Measurements from ENCODE around the gene C13orf46.

DNA sequence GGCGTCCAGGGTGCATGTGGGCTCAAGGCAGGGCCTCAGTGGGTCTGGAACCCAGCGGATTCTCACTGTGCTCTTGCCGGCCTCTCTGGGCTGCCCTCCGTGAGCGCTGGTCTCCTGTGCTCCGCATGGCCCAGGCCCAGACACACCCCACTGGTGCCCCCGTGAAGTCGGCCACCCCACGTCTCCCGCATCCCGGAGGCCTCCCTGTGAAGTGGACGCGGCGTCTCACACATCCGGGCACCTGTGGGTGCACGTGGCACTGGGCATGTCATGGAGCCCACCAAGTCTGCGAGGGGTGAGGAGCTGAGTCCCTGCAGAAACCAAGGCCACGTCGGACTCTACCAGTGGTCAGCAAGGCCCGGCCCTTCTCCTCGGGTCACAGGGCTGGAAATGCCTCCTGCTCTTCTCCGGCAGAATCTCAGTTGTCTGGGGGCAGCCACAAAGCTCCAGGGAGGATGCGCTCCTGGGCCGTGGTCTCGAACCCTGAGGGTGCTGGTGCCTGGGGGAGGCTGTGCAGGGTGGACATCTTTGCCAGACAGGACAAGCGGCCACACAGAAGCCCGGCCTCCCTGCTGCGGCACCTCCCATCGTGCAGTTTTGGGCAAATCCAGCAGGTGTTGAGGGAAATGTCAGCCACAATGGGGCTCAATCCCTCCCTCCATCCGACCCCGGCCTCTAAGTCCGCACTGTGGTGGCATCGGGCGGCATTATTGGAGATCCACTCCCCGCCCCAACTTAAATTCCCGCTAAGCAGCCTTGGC is 2.2 kb downstream of the C13orf46 start:
- TF ChIP-seq CTCF (conservative IDR thresholded peaks at IDR 0.05; ENCODE audit: low read length) (no peak), EZH2phosphoT487 (IDR thresholded peaks at IDR 0.05; ENCODE audit: borderline replicate concordance, low read depth, low read length) (no peak)

All from OCI-LY7 (cell line).